Right renal cortex interstitium (tissue), 3 donors: ENCODE data around the gene NRP2. TPM values are rescaled to one million over a fixed set of nuclear protein-coding genes. Genes with fewer than 3 reads are reported as not detected.

Experiments
- DNase-seq, 3 donors: peaks; one replicate each; pipeline ENCODE4 v3.0.0-alpha.2; 2013; ENCODE audit warnings: low read depth in 3 of 3, low spot score in 2 of 3
- polyA plus RNA-seq, 3 donors: library from polyadenylated mRNA; unstranded; fragments of 120-200 nt; gene quantifications; one replicate each; pipeline ENCODE4 v1.2.1, GENCODE V29; 2013; ENCODE audit not compliant: insufficient read length in 3 of 3

The NRP2 gene
- polyA plus RNA-seq, 3 donors: 60.2 to 67.1 (median 62.9) TPM

- peak in 1 of 3 donors; percentile 44 for DNase-seq
Measured at GRCh38 chr2:205800773-205801172, 118.5 kb downstream of the NRP2 start.

- no peak for DNase-seq
Measured at GRCh38 chr2:205802065-205802464, 119.8 kb downstream of the NRP2 start.

- no peak for DNase-seq
Measured at GRCh38 chr2:205802941-205803340, 120.6 kb downstream of the NRP2 start.

GRCh38 chr2:205803500-205803899, 121.2 kb downstream of the NRP2 start:
- no peak for DNase-seq

GRCh38 chr2:205805136-205805535, 122.8 kb downstream of the NRP2 start:
- DNase-seq: no peak

- DNase-seq: no peak
Measured at GRCh38 chr2:205806143-205806905, 124.0 kb downstream of the NRP2 start.

GRCh38 chr2:205807229-205807628, 124.9 kb downstream of the NRP2 start:
- DNase-seq: no peak

GRCh38 chr2:205807758-205808157, 125.5 kb downstream of the NRP2 start:
- DNase-seq: no peak

- DNase-seq: no peak
Measured at GRCh38 chr2:205808486-205809121, 126.3 kb downstream of the NRP2 start.

GRCh38 chr2:205811387-205811786, 129.1 kb downstream of the NRP2 start:
- DNase-seq: no peak

GRCh38 chr2:205814039-205814364, 131.7 kb downstream of the NRP2 start:
- no peak for DNase-seq

GRCh38 chr2:205815673-205816072, 133.4 kb downstream of the NRP2 start:
- DNase-seq: no peak

GRCh38 chr2:205816268-205816667, 134.0 kb downstream of the NRP2 start:
- DNase-seq: no peak

- DNase-seq: no peak
Measured at GRCh38 chr2:205822579-205822978, 140.3 kb downstream of the NRP2 start.

GRCh38 chr2:205827809-205828365, 145.6 kb downstream of the NRP2 start:
- DNase-seq: no peak

GRCh38 chr2:205833864-205834263, 151.6 kb downstream of the NRP2 start:
- no peak for DNase-seq

GRCh38 chr2:205834796-205835195, 152.5 kb downstream of the NRP2 start:
- no peak for DNase-seq

GRCh38 chr2:205835251-205835791, 153.0 kb downstream of the NRP2 start:
- no peak for DNase-seq

- DNase-seq: no peak
Measured at GRCh38 chr2:205835923-205836322, 153.6 kb downstream of the NRP2 start.

- no peak for DNase-seq
Measured at GRCh38 chr2:205836477-205837221, 154.3 kb downstream of the NRP2 start.

GRCh38 chr2:205837663-205838062, 155.4 kb downstream of the NRP2 start:
- DNase-seq: no peak
